GM11168 (cell line): ENCODE measurements around the gene OGDHL.

Experiments
- in situ Hi-C: fragments of 300-500 bp; cut with MboI; formaldehyde crosslinking; loops from one replicate; pipeline ENCODE4 v1.12.0; 2022; ENCODE audit warnings: low sequenced_read_pairs; ENCODE audit not compliant: unreplicated experiment

The OGDHL gene

GRCh38 chr10:49698679-49699078 is 63.4 kb downstream of the OGDHL start:
- in situ Hi-C loops, result no loop called here

DNA sequence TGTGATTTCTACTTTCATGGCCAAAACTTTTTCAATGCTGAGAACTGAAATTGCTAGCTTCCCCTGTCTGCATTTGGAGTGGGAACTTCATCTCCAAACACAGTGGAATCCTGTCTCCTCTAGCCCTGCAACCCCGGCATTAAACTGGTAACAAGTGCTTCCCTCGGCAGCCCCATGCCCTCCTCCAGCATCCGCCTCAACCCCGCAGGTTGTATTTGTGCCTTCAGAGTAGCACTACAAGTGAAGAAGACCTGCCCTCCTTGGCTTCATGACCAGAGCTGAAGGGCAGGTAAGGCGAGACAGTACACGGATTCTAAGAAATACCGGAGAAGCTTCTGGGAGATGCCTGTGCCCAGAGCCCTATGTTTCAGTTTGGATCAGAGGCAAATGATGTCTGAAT is 65.8 kb downstream of the OGDHL start:
- in situ Hi-C loops, result no loop called here

GRCh38 chr10:49694466-49694865 is 67.7 kb downstream of the OGDHL start:
- in situ Hi-C loops, result no loop called here

- in situ Hi-C loops, result no loop called here
Observed at GRCh38 chr10:49691588-49691987, 70.5 kb downstream of the OGDHL start.

GRCh38 chr10:49690698-49691356 is 71.3 kb downstream of the OGDHL start:
- in situ Hi-C loops, result no loop called here

DNA sequence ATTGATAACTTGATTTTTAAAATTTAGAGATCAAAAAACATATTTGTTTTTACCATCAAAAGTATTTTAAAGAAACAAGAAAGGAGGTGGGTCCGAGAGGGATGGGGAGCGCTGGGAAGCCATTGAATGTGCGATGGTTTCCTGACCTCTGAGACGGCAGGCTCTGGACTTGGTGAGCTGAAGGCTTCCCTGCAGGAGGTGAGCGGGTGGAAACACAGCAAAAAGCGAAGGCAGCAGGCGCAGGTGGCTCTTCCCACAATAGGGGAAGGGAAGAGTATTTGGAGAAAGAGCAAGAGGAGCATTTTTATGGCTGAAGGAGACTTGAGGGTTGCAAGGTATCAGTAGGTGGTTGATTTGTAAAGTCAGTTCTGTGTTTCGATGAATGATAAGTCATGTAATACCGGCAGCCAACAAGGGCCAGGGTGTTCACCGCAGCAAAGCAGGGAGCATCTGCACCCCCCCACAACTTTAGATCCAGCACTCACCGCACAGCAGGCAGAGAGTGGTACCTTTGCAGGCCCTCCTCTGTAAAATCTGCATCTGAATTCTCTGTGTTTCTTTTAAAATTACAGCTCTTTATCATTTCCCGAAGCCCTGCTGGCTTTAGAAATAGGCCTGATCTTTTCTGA is 72.1 kb downstream of the OGDHL start:
- in situ Hi-C loops, result no loop called here

GRCh38 chr10:49688920-49689319 is 73.2 kb downstream of the OGDHL start:
- in situ Hi-C loops, result no loop called here

- in situ Hi-C loops, result no loop called here
Observed at GRCh38 chr10:49688261-49688846, 73.8 kb downstream of the OGDHL start.

DNA sequence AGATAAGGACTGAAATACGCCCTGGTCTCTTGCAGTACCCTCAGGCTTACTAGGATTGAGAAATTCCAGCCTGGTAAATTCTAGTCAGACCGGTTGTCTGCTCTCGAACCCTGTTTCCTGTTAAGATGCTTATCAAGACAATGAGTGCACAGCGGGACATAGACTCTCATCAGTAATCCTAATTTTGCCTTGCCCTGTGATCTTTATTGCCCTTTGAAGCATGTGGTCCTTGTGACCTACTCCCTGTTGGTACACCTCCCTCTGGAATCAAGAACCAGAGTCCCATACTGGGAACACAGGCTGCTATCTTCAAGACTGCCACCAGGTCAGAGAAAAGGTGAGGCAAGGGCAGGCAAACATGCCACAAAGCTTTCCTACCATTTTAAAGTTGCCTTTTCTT is 75.5 kb downstream of the OGDHL start:
- in situ Hi-C loops, result no loop called here
